H9 (cell line): ENCODE measurements around the gene SYNE2. TPM values are rescaled to one million over a fixed set of nuclear protein-coding genes. Genes with fewer than 3 reads are reported as not detected.

Experiments used
- DNase-seq: peaks from one replicate; pipeline ENCODE4 v3.0.0-alpha.2; 2017
- H2AFZ ChIP-seq: one replicate; pipeline ENCODE4 v1.6.1; 2013; ENCODE audit warnings: mild to moderate bottlenecking, low read length, control low read depth, moderate library complexity
- H2AK5ac ChIP-seq: 2 replicates; pipeline ENCODE4 v1.6.1; 2013; ENCODE audit warnings: low read length, control low read depth, mixed read lengths; ENCODE audit not compliant: insufficient read length
- H2BK120ac ChIP-seq: one replicate; pipeline ENCODE4 v1.6.1; 2013; ENCODE audit warnings: low read depth, mild to moderate bottlenecking, low read length, control low read depth, inconsistent platforms; ENCODE audit not compliant: poor library complexity, severe bottlenecking
- H2BK12ac ChIP-seq: 2 replicates; pipeline ENCODE4 v1.6.1; 2013; ENCODE audit warnings: low read length, control low read depth, mixed read lengths, low read depth; ENCODE audit not compliant: insufficient read length
- H2BK15ac ChIP-seq: 2 replicates; pipeline ENCODE4 v1.6.1; 2013; ENCODE audit warnings: low read depth, low read length, control low read depth
- H2BK20ac ChIP-seq: one replicate; pipeline ENCODE4 v1.6.1; 2013; ENCODE audit warnings: low read depth, mild to moderate bottlenecking, low read length, control low read depth, inconsistent platforms; ENCODE audit not compliant: poor library complexity, severe bottlenecking
- H2BK5ac ChIP-seq: 2 replicates; pipeline ENCODE4 v1.6.1; 2013; ENCODE audit warnings: low read length, control low read depth, mixed read lengths; ENCODE audit not compliant: insufficient read length
- H3K14ac ChIP-seq: 2 replicates; pipeline ENCODE4 v1.6.1; 2013; ENCODE audit warnings: low read length, control low read depth; ENCODE audit not compliant: insufficient read depth
- H3K18ac ChIP-seq: 2 replicates; pipeline ENCODE4 v1.6.1; 2013; ENCODE audit warnings: low read depth, mild to moderate bottlenecking, mixed read lengths, low read length, control low read depth; ENCODE audit not compliant: insufficient read length
- H3K23ac ChIP-seq: 2 replicates; pipeline ENCODE4 v1.6.1; 2013; ENCODE audit warnings: low read length, control low read depth, mixed read lengths, low read depth; ENCODE audit not compliant: insufficient read length
- H3K23me2 ChIP-seq: 2 replicates; pipeline ENCODE4 v1.6.1; 2013; ENCODE audit warnings: low read depth, mild to moderate bottlenecking, mixed read lengths, low read length, control low read depth; ENCODE audit not compliant: insufficient read length, poor library complexity, severe bottlenecking
- H3K27ac ChIP-seq: 2 replicates; pipeline ENCODE4 v1.5.1; 2013; ENCODE audit warnings: low read length, control low read depth, mixed read lengths, low read depth; ENCODE audit not compliant: insufficient read length
- H3K27me3 ChIP-seq: 2 replicates; pipeline ENCODE4 v1.6.1; 2013; ENCODE audit warnings: low read length, control low read depth, inconsistent platforms; ENCODE audit not compliant: insufficient read depth
- H3K4ac ChIP-seq: 2 replicates; pipeline ENCODE4 v1.6.1; 2013; ENCODE audit warnings: low read depth, mild to moderate bottlenecking, control low read depth, inconsistent platforms, low read length, moderate library complexity
- H3K4me1 ChIP-seq: 2 replicates; pipeline ENCODE4 v1.6.1; 2013; ENCODE audit warnings: low read length, control low read depth, inconsistent platforms; ENCODE audit not compliant: insufficient read depth
- H3K4me2 ChIP-seq: 2 replicates; pipeline ENCODE4 v1.6.1; 2013; ENCODE audit warnings: low read length, control low read depth, mixed read lengths; ENCODE audit not compliant: insufficient read length, insufficient read depth
- H3K56ac ChIP-seq: 2 replicates; pipeline ENCODE4 v1.6.1; 2013; ENCODE audit warnings: low read depth, mild to moderate bottlenecking, mixed read lengths, low read length, control low read depth; ENCODE audit not compliant: insufficient read length
- H3K79me1 ChIP-seq: 2 replicates; pipeline ENCODE4 v1.6.1; 2013; ENCODE audit warnings: low read depth, mild to moderate bottlenecking, moderate library complexity, low read length, control low read depth, inconsistent platforms; ENCODE audit not compliant: insufficient read depth, poor library complexity, severe bottlenecking
- H3K79me2 ChIP-seq: 2 replicates; pipeline ENCODE4 v1.6.1; 2013; ENCODE audit warnings: low read length, control low read depth, inconsistent platforms; ENCODE audit not compliant: insufficient read depth
- H3K9ac ChIP-seq: 2 replicates; pipeline ENCODE4 v1.6.1; 2013; ENCODE audit warnings: low read length, control low read depth, mixed read lengths; ENCODE audit not compliant: insufficient read length; ENCODE audit errors: extremely low read depth
- H3K9me3 ChIP-seq: one replicate; pipeline ENCODE4 v1.6.1; 2013; ENCODE audit warnings: low read depth, low read length, inconsistent platforms; ENCODE audit not compliant: control insufficient read depth
- H3T11ph ChIP-seq: one replicate; pipeline ENCODE4 v1.6.1; 2013; ENCODE audit warnings: mild to moderate bottlenecking, low read length, control low read depth, inconsistent platforms
- H4K20me1 ChIP-seq: one replicate; pipeline ENCODE4 v1.6.1; 2013; ENCODE audit not compliant: control insufficient read depth, insufficient read length, insufficient read depth
- H4K5ac ChIP-seq: 2 replicates; pipeline ENCODE4 v1.6.1; 2013; ENCODE audit warnings: low read depth, mild to moderate bottlenecking, mixed read lengths, low read length, control low read depth; ENCODE audit not compliant: insufficient read length
- H4K8ac ChIP-seq: replicated peaks from 2 replicates; pipeline ENCODE4 v1.6.1; 2013; ENCODE audit warnings: low read length, control low read depth, mixed read lengths, low read depth; ENCODE audit not compliant: insufficient read length
- H4K91ac ChIP-seq: 2 replicates; pipeline ENCODE4 v1.6.1; 2013; ENCODE audit warnings: low read depth, mild to moderate bottlenecking, moderate library complexity, mixed read lengths, low read length, control low read depth; ENCODE audit not compliant: insufficient read length
- H3K27ac Mint-ChIP-seq, 3 experiments: 2 replicates in 2 of 3; 3 replicates in 1 of 3; pipeline ENCODE4 v1.8.0; 2020 to 2021; ENCODE audit warnings: mixed read lengths in 3 of 3, mild to moderate bottlenecking in 1 of 3, moderate library complexity in 1 of 3
- H3K27me3 Mint-ChIP-seq: 2 replicates; pipeline ENCODE4 v1.8.0; 2021; ENCODE audit warnings: low read depth, mild to moderate bottlenecking, moderate library complexity, mixed read lengths
- H3K36me3 Mint-ChIP-seq, 3 experiments: 2 replicates in 2 of 3; 3 replicates in 1 of 3; pipeline ENCODE4 v1.8.0; 2020 to 2021; ENCODE audit warnings: low read depth in 3 of 3, mixed read lengths in 3 of 3; ENCODE audit not compliant: insufficient read depth in 1 of 3
- H3K4me1 Mint-ChIP-seq, 2 experiments: 2 replicates each; pipeline ENCODE4 v1.8.0; 2020; ENCODE audit warnings: mixed read lengths in 2 of 2
- H3K4me3 Mint-ChIP-seq, 2 experiments: 2 replicates in 1 of 2; 3 replicates in 1 of 2; pipeline ENCODE4 v1.8.0; 2020 to 2021; ENCODE audit warnings: mild to moderate bottlenecking in 2 of 2, mixed read lengths in 2 of 2, moderate library complexity in 1 of 2
- H3K9me3 Mint-ChIP-seq, 2 experiments: 2 replicates in 1 of 2; 3 replicates in 1 of 2; pipeline ENCODE4 v1.8.0; 2020; ENCODE audit warnings: mild to moderate bottlenecking in 2 of 2, mixed read lengths in 2 of 2, moderate library complexity in 1 of 2
- WGBS: extraction: QIAGEN DNeasy Blood & Tissue Kit; methylation state at CpG from one replicate; pipeline ENCODE4 v1.1.7; 2013; ENCODE audit warnings: missing lambda C conversion rate, low lambda C conversion rate, mixed read lengths; ENCODE audit not compliant: insufficient read length; ENCODE audit errors: extremely low coverage; 5-methylcytosine and 5-hydroxymethylcytosine counted together
- total RNA-seq: library from RNA; stranded (reverse); gene quantifications from 2 replicates; pipeline ENCODE4 v1.2.1, GENCODE V29; 2021
- TF ChIP-seq, protein P1 (sequence below): fragments of 200-600 bp; sonication (generic); conservative IDR thresholded peaks from 3 replicates; pipeline ENCODE4 v1.8.0; 2021; ENCODE audit warnings: antibody characterized with exemption, mild to moderate bottlenecking

The SYNE2 gene
- total RNA-seq, 1 experiment from 2014 or later = 43.3 TPM

GRCh38 chr14:64025479-64025878 lies 172.7 kb downstream of the SYNE2 start:
- H3K4ac ChIP-seq = no peak overlapping the region
- H2BK15ac ChIP-seq = no peak overlapping the region
- H3K27ac ChIP-seq = no peak overlapping the region
- no peak overlapping the region for H3K9ac ChIP-seq
- H2AFZ ChIP-seq = no peak overlapping the region
- TF ChIP-seq, protein P1, sequence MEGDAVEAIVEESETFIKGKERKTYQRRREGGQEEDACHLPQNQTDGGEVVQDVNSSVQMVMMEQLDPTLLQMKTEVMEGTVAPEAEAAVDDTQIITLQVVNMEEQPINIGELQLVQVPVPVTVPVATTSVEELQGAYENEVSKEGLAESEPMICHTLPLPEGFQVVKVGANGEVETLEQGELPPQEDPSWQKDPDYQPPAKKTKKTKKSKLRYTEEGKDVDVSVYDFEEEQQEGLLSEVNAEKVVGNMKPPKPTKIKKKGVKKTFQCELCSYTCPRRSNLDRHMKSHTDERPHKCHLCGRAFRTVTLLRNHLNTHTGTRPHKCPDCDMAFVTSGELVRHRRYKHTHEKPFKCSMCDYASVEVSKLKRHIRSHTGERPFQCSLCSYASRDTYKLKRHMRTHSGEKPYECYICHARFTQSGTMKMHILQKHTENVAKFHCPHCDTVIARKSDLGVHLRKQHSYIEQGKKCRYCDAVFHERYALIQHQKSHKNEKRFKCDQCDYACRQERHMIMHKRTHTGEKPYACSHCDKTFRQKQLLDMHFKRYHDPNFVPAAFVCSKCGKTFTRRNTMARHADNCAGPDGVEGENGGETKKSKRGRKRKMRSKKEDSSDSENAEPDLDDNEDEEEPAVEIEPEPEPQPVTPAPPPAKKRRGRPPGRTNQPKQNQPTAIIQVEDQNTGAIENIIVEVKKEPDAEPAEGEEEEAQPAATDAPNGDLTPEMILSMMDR = no peak
- H4K8ac ChIP-seq = no peak overlapping the region
- no peaks in the 10 kb centered on the region for H3K9me3 ChIP-seq
- H4K91ac ChIP-seq = no peak overlapping the region
- no peaks in the 10 kb centered on the region for H3K79me2 ChIP-seq
- Mint-ChIP-seq H3K4me3 (no peak overlapping the region), H3K27me3 (no peaks in the 10 kb centered on the region), H3K27ac (no peak overlapping the region), H3K4me1 (no peaks in the 10 kb centered on the region), H3K9me3 (no peaks in the 10 kb centered on the region), H3K36me3 (peaks cover 2 to 35% (median 17%) of the 10 kb centered on the region in 3 experiments; a peak in 6 of 7 replicates)
- no peaks in the 10 kb centered on the region for H3K79me1 ChIP-seq
- no peak for DNase-seq
- no peaks in the 10 kb centered on the region for H4K20me1 ChIP-seq
- H2BK5ac ChIP-seq = no peak overlapping the region
- H4K5ac ChIP-seq = no peak overlapping the region
- H3T11ph ChIP-seq = no peak overlapping the region
- H2BK20ac ChIP-seq = no peak overlapping the region
- H3K27me3 ChIP-seq = no peaks in the 10 kb centered on the region
- H2AK5ac ChIP-seq = no peak overlapping the region
- H3K23me2 ChIP-seq = no peaks in the 10 kb centered on the region
- H2BK120ac ChIP-seq = no peak overlapping the region
- H3K56ac ChIP-seq = no peak overlapping the region
- H3K4me2 ChIP-seq = no peak overlapping the region
- H3K23ac ChIP-seq = no peak overlapping the region
- no peak overlapping the region for H3K18ac ChIP-seq
- H2BK12ac ChIP-seq = no peak overlapping the region
- no peaks in the 10 kb centered on the region for H3K4me1 ChIP-seq
- H3K14ac ChIP-seq = no peak overlapping the region
- no CpG with 5 or more reads among the region's 3 CpGs for WGBS
